GM18861 (cell line): ENCODE data around the gene DPYD.

Source experiments
- ATAC-seq: cut with Tn5 transposase; IDR thresholded peaks from one replicate; pipeline ENCODE4 v1.9.1; 2021; ENCODE audit not compliant: unreplicated experiment

DPYD gene

DNA sequence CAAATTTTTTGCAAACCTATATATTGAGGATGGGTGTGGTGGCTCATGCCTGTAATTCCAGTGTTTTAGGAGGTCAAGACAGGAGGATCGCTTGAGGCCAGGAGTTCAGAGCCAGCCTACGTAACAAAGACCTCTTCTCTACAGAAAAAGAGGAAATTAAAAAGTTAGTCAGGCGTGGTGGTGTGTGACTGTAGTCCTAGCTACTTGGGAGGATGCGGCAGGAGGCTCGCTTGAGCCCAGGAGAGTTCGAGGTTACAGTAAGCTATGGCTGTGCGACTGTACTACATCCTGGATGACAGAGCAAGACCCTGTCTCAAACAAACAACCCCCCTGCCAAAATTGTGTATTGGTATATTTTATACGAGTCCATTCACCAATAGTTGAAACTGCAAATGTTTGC lies 589.7 kb downstream of the DPYD start:
- ATAC-seq: no peak

DNA sequence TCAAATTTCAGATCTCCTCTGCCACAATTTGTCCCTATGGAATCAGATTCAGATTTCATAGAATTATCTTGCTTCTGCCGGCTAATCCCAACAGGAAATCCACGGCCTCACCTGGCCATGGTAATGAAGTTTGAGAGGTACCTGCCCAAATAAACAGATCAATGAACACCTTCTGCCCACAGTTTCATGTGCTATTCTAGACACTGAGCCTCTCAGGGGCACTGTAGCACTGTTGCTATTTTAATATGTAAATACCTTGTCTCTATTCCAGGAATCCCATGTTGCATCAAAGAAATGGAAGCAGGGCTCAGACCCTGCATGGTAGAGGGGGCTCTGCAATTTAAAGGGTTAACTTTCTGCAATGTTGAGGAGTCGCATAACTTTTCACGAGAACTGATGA lies 606.1 kb downstream of the DPYD start:
- ATAC-seq: no peak

GRCh38 chr1:97308131-97308530 lies 612.7 kb downstream of the DPYD start:
- ATAC-seq: no peak

DNA sequence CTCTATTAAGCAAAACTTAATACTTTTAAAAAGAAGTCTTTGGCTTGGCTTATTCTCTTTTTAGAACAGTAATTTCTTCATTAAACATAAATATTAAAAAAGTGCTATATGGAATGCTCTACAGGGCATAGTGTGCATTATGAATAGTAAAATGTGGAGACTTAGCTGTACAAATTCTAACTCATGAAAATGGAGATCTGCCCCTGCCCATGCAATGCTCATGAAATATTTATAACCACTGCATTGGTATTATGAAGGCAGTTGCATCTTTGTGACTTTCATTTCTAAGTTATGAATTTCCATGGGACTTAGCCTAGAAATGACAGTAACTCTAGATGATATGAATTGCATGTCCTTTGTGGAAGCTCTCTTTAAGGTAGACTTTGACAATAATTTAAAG lies 613.3 kb downstream of the DPYD start:
- no peak for ATAC-seq

- no peak for ATAC-seq
These were observed 613.7 kb downstream of the DPYD start for GRCh38 chr1:97307151-97307550.

DNA sequence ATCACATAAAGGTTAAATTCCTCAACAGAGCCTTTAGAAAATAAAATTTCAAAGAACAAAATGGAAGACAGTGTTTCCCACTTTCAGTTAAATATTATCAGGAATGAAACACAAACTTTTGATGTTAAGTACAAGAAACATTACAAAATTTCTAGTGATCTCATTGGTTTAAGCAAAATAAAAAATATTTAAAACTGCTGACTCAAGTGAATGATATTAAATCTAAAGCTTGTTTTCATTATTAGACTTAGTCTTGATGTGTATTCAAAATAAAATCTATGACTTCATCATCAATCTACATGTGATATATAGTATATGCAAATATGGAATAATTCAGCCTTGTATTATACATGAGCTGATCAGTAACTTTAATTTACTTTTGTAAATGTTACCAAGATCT lies 614.3 kb downstream of the DPYD start:
- no peak for ATAC-seq

DNA sequence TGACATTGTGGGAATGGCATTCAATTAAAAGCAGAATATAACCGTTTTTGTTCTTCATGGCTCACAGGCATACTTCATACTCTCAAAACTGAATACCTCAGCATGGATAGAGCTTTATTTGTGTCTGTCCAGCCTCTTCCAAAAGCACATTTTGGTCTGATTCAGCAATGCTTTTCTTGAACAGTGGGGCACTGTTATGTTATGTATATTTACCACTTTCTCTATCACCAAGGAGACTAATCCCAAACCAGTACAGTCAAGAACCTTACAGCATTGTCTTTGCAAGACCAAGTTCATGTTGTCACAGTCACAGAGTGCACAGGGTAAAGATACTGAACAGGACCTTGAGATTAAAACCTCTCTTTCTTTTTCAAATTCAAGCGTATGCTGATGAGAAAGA lies 616.5 kb downstream of the DPYD start:
- ATAC-seq: no peak

GRCh38 chr1:97298966-97299365 lies 621.9 kb downstream of the DPYD start:
- ATAC-seq: no peak

- ATAC-seq: no peak
These were observed 623.2 kb downstream of the DPYD start for GRCh38 chr1:97297611-97298010.

DNA sequence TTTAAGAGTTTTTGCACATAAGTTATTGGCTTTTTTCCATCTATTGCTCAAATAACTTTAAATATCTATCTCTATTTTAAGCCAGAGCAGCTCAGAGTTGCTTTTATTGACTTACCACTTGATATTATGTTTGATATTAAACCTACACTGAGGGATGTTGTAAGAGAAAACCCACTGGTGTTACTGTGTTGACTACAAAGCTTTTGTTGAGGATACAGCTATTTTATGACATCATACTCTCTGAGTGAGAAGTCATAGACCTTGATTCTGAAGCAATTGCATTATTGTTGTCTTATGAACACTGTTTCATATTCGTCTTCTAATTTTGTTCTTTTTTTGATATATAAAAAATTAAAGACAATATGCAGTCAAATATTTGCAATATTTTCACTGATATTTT lies 638.9 kb downstream of the DPYD start:
- ATAC-seq: no peak

GRCh38 chr1:97277891-97278654 lies 642.8 kb downstream of the DPYD start:
- no peak for ATAC-seq

- ATAC-seq: no peak
These were observed 648.7 kb downstream of the DPYD start for GRCh38 chr1:97271916-97272788.

- no peak for ATAC-seq
These were observed 650.1 kb downstream of the DPYD start for GRCh38 chr1:97270508-97271307.

GRCh38 chr1:97265630-97266029 lies 655.2 kb downstream of the DPYD start:
- no peak for ATAC-seq

DNA sequence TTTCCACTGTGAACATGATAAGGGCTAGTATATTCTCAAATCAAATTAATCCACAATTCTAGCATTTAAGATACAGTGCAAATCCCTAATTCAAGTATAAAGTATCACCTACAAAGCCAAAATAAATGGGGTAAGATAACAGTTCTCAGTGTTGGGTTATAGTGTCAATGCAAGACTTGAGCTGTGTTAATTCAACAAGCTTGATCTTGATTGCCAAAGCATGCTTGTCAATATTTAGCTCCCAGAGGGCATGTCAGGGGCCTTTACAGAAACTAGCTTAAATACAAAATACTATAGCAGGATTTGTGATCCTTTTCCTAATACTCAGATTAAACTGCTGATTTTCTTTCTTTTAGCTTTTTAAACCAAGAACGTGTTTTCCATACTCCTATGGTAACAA lies 658.0 kb downstream of the DPYD start:
- no peak for ATAC-seq

DNA sequence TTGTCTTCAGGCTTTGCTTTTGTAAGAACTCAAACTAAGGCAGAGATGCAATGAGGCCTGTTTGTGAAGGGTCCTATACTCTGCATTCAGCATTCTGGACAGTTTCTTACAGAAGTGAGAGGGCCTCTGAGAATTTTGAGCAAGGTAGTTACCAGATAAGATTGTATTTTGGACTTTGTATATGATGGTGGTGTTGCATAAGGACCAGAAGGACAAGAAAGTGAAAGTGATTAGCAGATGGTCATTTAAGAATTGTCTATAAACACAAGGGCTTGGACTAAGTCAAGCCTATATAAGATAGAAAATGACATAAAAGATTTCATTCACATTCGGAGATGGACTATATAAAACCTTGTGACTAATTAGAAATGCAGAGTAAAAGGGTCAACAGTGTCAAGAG lies 662.2 kb downstream of the DPYD start:
- no peak for ATAC-seq

- no peak for ATAC-seq
These were observed 665.9 kb downstream of the DPYD start for GRCh38 chr1:97254731-97255463.

GRCh38 chr1:97252925-97253324 lies 667.9 kb downstream of the DPYD start:
- no peak for ATAC-seq

- ATAC-seq: no peak
These were observed 668.8 kb downstream of the DPYD start for GRCh38 chr1:97252076-97252475.

GRCh38 chr1:97247196-97247595 lies 673.6 kb downstream of the DPYD start:
- no peak for ATAC-seq

GRCh38 chr1:97245682-97246081 lies 675.2 kb downstream of the DPYD start:
- ATAC-seq: no peak
